ENCODE results near the gene OR51S1. TPM values are rescaled to one million over a fixed set of nuclear protein-coding genes. Genes with fewer than 3 reads are reported as not detected.
"Not testable (repeated sequence)": the region's sequence is repeated elsewhere in the genome, so short reads cannot be mapped to it uniquely, and the experiment has no call there.

Gene OR51S1
- total RNA-seq, 1 donor from 2014 or later = not detected

GRCh38 chr11:4882543-4882942 is 33.5 kb upstream of the OR51S1 start:
- no peak overlapping the region for H3K4me3 ChIP-seq (ENCODE audit: low read depth, low read length)
- no peak for DNase-seq (ENCODE audit: low read depth)
- no peak for TF ChIP-seq CTCF (conservative IDR thresholded peaks at IDR 0.05; ENCODE audit: low read depth, low read length)

GRCh38 chr11:4881860-4882500 is 33.0 kb upstream of the OR51S1 start, which contains the start of gene OR51T1:
Gene OR51T1 (plus strand): TSS chr11:4881900. CDS start chr11:4881900, 0 bp downstream.
- no peak within 1 kb of the TSS for H3K4me3 ChIP-seq (ENCODE audit: low read depth, low read length)
- DNase-seq (ENCODE audit: low read depth) = no peak
- no peak for TF ChIP-seq CTCF (conservative IDR thresholded peaks at IDR 0.05; ENCODE audit: low read depth, low read length)

GRCh38 chr11:4881188-4881587 is 32.2 kb upstream of the OR51S1 start:
- no peak for TF ChIP-seq CTCF (conservative IDR thresholded peaks at IDR 0.05; ENCODE audit: low read depth, low read length)
- H3K4me3 ChIP-seq (ENCODE audit: low read depth, low read length) = no peak overlapping the region
- DNase-seq (ENCODE audit: low read depth) = no peak

- no peak for DNase-seq (ENCODE audit: low read depth)
- TF ChIP-seq CTCF (conservative IDR thresholded peaks at IDR 0.05; ENCODE audit: low read depth, low read length) = no peak
- no peak overlapping the region for H3K4me3 ChIP-seq (ENCODE audit: low read depth, low read length)
These were observed 16.8 kb upstream of the OR51S1 start for GRCh38 chr11:4865855-4866254.

- TF ChIP-seq CTCF (conservative IDR thresholded peaks at IDR 0.05; ENCODE audit: low read depth, low read length) = no peak
- no peak overlapping the region for H3K4me3 ChIP-seq (ENCODE audit: low read depth, low read length)
- DNase-seq (ENCODE audit: low read depth) = no peak
These were observed 14.9 kb upstream of the OR51S1 start for GRCh38 chr11:4863876-4864275.

GRCh38 chr11:4862447-4863236 is 13.6 kb upstream of the OR51S1 start:
- TF ChIP-seq CTCF (conservative IDR thresholded peaks at IDR 0.05; ENCODE audit: low read depth, low read length) = no peak
- no peak overlapping the region for H3K4me3 ChIP-seq (ENCODE audit: low read depth, low read length)
- no peak for DNase-seq (ENCODE audit: low read depth)

GRCh38 chr11:4854286-4854685 is 5.3 kb upstream of the OR51S1 start:
- not testable (repeated sequence) for DNase-seq (ENCODE audit: low read depth)

More at GRCh38 chr11:4854286-4854685, 5.3 kb upstream of the OR51S1 start:
- H3K4me3 ChIP-seq (ENCODE audit: low read depth, low read length) = not testable (repeated sequence)

Data from epithelial cell of proximal tubule (primary cell).